Fibroblast of gingiva (primary cell): ENCODE results near the gene HMX1.

Source experiments
- DNase-seq: peaks from one replicate; pipeline ENCODE4 v3.0.0-alpha.2; 2011; ENCODE audit warnings: low read depth

The HMX1 gene

DNA sequence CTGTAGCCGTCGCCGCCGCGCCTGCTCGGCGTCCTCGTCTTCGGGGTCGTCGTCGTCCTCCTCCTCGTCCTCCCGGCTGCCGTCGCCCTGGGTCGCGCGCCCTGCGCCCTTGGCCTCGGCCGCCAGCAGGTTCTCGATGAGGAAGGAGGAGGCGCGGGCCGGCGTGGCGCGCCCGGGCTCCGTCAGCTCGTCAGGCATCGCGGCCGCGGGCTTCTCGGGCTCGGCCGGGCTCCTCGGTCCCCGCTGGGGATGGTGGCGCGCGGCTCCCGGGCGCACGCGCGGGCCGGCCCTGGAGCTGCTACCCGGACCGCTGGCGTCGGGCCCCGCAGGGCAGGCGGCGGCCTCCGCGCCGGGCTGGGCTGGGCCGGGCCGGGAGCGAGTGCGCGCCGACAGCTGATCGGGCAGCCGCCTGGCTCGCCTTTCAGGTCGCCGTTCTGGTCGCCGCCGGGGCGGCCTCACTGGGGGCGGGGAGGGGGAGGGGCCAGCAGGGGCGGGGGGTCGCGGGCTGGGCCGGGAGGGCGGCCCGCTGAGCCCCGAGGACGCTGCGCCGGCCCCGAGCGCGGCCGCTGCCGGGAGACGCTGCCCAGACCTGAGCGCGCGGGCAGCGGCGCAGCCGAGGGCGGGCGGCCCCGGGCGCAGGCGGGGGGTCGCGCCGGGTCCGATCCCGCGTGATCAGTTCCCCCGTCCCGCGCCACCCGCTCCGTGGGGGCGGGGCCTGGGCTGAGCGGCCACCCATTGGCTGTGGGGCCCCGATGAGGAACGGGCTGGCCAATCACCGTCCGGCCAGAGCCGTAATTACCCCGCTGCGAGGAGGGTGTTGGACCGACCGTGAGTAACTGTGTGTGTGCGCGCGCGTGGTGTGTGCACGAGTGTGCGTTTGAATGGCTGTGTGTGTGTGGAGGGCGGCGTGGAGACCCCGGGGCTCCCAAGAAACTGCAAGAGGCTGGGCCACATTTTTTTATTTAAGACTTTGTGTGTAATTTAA, at the start of gene HMX1:
HMX1 (minus strand) TSS at position 423 of the 985 bp plus-strand sequence; CDS start at position 198, 225 bp downstream.
- DNase-seq, result no peak

DNA sequence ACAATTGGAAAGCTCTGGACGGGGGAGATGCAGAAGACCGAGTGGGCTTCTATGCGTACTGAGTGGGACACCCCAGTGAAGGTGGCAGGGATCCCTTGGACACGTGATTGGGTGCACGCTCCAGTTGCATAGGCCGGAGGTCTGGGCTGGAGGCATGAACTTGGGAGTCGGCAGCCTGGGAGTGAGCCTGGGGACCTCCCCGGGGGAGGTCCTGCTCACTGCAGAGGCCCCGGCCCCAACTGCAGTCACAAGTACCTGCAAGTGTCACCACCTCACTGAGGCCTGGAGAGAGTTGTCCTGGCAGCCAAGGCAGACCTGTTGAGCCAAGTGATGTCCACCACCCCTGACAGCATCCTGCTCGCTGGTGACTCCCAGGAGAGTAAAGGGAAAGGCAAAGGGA, 49.3 kb upstream of the HMX1 start:
- no peak for DNase-seq

DNA sequence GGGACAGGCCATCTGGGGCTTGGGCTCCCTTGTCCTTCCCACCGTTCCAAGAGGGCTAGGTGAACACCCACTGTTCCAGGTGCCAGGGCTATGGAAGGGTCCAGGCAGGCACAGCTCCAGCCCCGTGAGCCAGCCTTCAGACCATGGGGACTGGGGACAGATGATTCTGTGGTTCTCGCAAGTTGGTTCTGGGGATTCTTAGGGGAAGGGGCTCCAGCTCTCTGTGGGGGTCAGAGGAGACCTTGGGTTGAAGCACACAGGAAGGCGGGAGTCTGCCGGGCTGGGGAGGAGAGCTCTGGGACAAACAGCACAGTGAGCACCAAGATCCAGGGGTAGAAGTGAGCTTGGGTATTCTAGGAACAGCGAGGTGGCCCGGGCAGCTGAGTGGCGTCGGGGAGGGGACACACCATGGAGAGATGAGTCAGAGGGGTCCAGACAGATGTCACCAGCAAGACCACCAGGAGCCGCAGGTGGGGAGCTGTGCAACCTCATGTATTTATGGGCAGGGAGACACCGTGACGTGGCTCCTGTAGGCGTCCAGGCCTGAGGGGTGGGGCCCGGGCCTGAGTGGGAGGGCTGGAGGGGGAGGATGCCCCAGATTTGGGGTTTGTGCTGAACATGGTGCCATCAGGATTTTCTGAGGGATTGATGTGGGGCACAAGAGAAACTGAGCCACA, 48.8 kb upstream of the HMX1 start:
- no peak for DNase-seq

DNA sequence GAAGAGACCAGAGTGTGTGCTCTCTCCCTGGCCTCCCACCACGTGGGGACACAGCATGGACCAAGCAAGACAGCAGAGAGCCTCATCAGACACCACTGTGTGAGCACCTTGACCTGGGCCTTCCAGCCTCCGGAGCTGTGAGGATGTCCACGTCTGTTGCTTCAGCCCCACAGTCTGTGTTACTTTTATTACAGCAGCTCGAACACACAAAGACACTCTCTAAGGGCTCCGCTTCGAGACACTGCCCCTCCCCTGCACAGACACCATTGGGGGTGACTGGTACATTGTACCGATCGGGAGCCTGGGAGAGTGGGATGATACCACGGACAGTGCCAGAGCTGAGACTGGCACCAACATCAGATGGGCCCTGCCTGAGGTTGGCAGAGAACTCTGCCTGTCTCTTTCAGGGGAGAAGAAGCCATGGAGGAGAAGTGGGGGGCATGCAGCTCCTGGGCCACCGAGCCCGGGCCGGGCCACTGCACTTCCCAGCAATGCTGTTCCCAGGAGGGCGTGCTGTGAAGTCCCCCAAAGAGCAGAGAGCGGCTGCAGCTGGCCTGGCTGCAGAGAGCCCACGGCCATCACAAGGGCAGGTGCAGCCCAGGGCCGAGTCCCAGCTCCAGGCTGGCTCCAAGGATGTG, 48.1 kb upstream of the HMX1 start:
- no peak for DNase-seq

DNA sequence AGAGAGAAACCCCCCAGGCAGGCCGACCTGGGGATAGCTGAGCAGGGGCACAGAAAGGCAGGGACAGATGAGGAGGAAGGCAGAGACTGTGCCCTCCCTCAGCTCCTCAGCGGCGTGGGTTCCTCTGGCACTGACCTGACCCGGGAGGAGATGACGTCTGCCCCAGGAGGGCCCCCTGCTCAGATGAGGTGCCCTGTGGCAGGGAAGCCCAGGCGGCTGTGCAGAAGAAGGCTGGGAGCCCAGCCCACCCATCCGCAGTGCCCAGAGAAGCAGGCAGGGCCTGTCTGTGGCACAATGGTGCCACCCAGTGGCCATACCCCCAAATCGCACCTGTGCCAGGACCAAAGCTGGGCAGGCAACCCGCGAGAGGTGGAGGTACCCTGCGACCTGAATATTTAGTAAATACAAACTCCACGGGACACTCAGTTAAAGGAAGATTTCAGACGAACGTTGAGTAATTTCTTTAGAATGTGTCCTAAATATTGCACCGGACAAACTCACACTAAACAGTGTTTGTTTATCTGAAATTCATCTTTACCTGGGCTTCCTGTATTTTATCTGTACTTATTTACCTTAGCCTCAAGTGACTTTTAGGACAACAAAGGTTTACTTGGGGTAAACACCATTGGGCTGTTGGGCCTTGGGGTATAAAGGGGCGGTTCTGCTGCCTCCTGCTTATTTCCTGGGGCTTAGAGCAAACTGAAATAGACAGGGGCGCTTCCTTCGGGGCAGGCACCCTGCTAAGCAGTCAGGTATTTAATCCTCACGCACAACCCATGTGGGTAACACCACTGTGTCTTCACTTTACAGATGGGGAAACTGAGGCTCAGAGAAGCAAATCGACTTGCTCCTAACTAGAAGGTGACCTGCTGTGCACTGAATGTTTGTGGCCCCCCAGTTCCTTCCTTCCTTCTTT, 46.5 kb upstream of the HMX1 start:
- DNase-seq, result no peak

DNA sequence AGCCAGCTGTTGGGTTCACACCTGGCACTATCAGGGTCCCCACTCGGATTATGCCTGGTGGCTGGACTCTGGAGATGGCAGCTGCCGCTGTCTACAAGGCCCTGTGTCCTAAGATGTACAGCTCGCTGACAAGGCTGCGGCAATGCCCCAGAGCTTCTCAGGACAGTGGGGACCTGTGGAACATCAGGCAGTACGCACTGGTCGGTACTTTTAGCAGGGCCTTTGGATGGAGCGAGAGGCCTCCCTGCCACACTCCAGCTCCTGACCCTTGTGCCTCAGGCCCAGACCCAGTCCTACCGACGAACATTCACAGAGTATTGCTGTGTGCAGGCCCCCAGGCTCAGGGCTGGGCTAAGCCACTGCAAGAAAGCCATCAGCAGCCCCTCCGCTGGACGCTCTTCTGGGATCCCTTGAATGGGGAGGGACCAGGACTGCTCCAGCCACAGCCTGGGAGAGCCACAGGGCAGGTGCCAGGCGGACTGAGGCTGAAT, 45.7 kb upstream of the HMX1 start:
- DNase-seq, result no peak

DNA sequence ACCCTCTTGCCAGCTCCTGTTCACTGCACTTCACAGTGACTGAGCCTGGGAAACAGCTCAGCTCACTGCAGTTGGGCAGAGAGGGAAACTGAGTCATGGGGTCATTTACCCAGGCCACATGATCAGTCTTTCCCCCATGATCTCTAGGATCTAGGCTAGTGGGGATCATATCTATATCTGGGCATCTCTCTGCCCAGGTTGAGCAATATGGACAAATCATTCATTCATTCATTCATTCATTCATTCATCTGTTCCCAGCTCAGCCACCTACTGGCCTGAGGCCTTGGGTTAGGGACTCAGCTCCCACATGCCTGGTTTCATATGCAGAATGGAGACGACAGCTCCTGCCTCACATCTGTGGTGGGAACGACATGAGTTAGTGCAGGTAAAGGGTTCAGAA, 45.3 kb upstream of the HMX1 start:
- DNase-seq, result no peak

DNA sequence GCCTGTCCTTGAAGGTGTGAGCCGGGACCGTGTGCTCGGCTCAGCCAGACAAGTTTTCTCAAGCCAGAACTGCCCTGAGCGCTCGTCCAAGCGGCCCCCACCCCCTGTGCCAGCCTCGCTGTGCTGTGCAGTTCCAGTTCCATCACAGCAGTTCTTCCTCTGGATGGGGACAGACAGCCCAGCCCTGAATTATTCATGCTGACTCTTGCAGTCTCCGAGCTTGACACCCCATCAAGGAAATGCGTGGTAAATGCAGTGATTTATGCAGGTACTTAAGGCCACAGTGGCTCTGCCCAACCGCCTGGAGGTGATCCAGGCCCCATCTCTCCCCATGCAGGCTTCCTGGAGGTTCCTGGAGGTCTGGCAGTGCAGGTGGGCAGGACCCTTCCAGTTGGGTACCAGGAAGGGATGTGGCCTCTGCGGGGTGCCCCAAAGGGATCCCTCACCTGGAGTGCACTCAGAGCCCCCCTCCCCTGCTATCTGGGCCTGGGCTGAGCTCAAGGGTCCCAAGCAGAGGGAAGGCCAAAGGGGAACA, 44.8 kb upstream of the HMX1 start:
- DNase-seq, result no peak

DNA sequence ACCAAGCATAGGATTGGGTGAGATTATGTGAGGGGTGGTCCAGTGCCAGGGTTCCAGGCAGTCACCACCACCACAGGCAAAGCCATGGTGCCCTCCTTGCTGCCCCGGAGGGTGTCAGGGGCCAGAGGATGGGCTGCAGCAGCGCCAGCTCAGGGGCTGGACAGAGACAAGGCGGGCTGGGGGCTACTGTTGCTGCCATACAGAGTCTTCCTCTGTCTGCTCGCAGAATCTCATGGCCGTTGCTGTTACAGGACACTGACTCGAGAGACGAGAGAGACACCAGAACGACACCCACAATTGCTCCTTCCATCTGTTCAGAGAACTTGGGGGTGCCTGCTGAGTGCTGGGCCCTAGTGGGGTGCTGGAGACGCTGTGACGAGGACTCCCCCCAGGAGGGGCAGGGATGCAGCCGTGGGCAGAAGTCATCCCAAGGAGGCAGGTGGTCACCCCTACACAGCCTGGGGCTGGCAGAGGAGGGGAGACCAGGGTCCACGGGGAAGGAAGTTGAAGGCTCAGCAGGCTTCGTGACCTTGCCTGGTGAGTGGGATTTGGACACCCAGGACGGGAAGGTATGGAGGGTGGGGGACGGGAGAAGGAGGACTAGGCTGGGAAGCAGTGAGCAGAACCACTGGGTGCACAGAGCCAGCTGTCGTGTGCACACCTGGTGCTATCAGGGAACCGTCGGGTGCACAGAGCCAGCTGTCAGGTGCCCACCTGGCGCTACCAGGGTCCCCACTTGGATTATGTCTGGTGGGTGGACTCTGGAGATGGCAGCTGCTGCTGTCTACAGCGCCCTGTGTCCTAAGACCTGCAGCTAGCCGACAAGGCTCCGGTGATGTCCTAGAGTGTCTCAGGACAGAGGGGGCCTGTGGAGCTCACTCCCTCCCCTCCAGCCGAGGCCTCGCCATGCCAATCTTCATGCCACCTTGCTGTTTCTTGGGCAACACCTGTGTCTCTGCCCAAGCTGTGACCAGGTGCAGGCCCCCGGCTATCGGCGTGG, 43.9 kb upstream of the HMX1 start:
- no peak for DNase-seq

DNA sequence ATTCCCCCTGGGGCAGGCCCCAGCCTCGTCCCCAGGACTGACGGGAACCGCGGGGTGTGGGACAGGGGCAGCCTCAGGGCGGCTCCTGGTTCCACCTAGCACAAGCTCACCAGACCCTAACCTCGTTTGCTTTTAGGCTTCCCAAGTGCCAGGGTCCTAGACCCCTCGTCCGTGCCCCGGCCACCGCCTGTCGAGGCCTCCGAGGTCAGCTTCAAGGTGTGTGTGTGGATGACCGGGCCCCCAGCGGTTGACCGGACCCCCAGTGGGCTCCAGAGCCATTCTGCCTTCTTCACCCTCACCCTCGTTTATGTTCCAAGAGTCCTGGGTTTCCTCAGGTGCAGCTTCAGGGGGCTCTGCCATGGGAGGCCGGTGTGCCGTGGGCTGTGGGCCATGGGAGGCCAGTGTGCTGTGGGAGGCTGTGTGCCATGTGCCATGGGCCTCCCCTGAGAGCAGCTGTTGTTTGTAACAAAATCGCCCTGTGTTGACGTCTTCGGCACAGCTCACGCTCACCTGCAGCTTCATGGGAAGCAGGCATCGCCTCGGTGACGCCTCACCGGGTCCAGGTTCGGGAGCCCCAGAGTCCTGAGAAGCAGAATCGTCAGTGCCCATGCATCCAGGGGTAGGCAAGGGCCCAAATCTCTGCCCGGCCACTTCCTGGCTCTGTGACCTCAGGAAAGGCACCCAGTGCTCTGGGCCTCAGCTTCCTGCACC, 43.0 kb upstream of the HMX1 start:
- DNase-seq, result no peak

DNA sequence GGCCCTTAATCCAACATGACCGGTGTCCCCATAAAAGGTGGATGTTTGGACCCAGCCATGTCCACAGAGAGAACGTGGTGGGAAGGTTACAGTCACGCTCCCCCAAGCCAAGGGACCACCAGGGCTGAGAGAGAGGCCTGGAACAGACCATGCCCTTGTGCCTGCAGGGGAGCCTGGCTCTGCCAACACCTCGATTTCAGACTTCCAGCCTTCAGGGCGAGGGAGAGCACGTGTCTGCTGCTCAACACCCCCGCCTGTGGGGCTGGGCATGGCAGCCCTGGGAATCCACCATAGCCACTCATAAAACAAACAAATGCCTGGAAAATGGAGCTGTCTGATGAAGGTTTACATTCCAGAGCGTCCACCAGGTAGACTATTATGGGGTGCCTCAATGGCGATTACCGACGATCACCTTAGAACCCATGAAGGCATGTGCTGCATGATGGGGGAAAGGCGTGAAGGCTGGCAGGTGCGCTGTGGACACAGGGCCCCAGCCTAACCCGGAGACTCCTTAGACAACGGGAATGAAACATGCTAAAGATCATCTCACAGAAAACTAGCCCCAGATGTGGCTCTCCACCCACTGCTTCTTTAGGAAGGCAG, 42.3 kb upstream of the HMX1 start:
- DNase-seq, result no peak

DNA sequence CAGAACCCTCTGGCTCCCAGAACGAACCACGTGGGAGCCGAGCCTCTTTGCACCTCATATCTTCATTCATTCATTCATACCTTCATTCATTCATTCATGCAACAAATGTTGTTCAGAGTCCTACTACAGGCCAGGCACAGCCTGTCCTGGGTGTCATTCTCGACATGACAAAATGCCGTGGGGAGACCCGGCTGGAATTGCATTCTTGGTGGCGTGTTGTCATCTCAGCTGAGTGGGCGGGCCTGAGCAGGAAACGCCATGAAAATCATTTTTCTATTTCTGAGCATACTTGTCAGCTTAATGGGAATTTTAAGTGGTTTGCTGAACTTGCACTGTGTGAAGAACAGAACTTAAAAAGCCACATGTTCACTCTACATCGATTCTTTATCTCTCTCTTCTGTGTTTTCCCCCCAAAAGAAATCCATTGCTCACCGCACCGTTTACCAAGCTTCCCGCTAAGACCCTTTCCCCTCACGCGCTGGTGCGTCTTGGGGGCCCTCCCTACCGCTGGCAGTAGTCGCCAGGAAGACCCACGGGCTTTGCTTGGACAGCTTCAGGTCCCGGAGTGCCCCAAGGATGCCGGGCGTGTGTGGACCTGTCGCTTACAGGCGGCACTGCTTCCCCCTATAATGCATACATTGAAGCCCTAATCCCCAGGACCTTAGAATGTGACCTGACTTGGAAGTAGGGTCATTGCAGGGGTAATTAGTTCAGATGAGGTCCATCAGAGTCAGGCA, 41.6 kb upstream of the HMX1 start:
- DNase-seq, result no peak

DNA sequence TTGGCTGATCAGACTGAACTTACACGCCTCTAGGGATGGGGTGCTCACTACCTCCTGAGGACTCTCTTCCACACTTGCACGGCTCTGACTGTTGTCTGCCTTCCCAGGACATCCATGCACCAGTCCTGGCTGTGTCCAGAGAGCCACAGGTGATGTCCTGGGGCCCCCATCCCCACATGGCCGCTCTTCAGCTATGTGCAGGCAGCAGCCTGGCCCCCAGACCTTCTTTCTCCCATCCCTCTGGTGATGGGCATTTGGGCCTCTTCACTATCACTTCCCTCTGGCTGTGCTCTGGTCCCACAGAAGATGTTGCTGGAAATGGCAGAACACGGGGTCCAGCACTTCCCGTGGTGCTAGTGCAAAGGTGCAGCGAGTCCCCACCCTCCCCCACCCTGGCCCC, 40.9 kb upstream of the HMX1 start:
- DNase-seq, result no peak

DNA sequence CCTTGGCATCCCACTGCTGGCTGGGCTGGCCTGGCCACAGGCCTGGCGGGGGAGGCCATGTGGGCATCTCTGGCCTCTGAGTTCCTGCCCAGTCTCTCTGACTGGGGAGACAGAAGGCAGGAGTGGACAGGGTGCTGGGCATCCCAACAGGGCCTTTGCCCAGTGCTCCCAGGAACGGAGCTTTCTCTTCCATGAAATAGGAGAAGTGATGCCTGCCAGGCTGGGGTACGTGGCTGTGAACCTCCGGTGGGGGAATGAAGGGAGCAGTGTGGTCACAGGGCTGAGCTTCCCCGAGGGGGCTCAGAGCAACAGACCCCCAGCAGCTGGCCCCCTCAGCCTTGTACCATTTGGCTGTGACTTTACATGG, 40.4 kb upstream of the HMX1 start:
- no peak for DNase-seq

DNA sequence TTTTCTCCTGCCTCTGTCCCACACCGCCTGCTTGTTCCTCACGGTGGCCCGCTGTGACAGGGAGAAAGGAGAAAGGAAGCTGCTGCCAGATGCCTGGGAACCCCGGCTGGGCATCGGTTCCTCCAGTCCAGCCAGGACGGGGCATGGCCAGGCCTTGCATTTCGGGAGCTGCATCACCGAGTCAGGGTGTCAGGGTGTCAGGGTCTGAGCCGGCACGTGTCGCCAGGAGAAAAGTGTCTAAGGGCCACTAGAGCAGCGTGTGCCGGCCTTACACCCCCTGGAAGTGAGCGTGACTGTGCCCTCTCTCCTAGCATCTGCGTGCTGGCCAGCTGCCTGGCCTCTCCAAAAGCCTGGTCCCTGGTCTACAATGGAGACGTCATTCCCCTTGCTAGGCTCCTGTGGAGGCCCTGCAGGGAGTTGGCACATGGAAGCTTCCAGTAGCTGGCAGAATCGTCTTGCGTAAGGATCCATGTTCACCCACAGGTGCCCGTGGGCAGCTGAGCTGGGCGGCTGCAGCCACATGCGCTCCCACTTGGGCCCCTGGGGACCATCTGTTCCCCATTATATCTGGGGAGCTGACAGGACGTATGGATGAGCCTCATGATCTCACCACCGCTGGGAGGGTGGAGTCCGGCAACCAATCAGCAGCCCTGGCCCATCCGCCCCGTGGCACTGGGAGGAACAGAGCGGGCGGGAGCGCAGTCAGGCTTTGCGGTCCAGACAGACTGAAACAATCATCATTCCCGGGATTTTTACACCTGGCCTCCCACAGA, 39.9 kb upstream of the HMX1 start:
- no peak for DNase-seq

DNA sequence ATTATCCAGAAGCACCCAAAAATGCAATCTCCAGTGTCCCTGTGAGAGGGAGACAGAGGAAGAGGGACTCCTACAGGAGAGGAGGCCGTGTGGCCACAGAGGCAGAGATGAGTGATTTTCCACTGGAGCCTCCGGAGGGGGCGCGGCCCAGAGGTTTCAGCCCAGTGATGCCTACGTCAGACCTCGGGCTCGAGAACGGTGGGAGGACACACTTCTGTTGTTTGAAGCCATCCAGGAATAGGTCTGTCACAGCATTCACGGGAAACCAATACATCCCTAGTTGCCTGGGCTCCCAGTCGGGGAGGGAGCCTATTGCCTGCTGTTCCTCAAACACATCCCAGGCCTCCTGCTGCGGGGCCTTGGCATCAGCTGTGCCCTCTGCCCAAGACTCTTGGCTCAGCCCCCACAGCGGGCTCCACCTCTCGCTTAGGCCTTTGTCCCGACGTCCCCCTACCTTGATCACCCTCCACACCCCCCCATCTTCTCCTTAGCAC, 39.2 kb upstream of the HMX1 start:
- no peak for DNase-seq

DNA sequence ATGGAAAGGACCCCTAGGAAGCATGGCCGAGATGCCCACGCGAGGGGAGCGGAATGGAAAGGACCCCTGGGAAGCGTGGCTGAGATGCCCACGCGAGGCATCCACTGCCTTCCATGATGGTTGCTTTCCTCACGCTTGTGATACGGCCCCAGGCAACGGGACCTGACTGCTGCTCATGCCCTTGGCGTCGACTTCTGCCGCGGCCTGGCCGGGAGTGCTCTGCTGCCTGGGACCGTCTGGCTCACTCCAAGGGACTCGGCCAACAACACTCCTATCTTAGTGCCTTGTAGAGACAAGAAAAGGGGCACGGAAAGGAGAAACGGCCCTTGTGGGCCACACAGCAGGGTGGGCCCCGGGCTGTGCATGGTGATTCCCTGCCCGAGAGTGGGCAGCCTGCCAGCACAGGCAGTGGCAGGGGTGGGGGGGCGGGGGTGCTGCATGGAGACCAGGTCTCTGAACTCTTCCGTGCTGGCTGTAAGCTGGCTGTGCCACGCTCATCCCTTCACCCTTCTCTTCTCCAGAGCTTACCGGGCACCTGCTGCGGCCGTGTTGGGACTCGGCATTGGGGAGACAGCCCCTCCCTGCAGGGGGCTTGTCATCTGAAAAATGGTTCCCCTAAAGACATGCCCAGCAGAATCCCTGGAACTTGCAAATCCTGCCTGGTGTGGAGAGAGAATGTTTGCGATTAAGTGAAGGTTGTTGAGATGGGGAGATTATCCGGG, 38.6 kb upstream of the HMX1 start:
- DNase-seq, result no peak
